ENCODE measurements around the gene GALNT10.

GALNT10 gene

DNA sequence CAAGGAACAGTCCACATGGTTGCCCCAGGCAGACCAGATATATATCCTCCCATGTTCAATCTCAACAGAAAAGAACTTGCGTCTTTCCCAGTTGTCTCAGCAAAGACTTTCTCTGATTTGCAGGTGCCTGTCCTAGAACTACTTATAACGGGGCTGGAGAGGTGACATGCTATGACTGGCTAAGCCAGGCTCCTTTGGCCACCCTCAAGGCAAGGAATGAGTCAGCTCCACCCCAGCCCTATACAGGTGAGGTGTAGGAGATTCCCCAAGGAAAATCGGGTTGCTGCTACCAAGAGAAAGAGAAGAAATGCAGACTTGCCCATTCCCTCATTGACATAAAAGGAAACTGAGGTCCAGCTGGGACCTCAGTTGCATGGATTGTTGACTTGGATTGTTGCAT, 127.4 kb downstream of the GALNT10 start:
- H3K27me3 ChIP-seq (ENCODE audit: insufficient read depth, low read depth, severe bottlenecking): no peaks in the 10 kb centered on the region
- no peak overlapping the region for H3K4me3 ChIP-seq (ENCODE audit: low read depth, low read length)
- DNase-seq: no peak
- no peaks in the 10 kb centered on the region for H3K9me3 ChIP-seq (ENCODE audit: severe bottlenecking)
- no peaks in the 10 kb centered on the region for H3K36me3 ChIP-seq
- no peak overlapping the region for H3K27ac ChIP-seq
- TF ChIP-seq, protein P1, sequence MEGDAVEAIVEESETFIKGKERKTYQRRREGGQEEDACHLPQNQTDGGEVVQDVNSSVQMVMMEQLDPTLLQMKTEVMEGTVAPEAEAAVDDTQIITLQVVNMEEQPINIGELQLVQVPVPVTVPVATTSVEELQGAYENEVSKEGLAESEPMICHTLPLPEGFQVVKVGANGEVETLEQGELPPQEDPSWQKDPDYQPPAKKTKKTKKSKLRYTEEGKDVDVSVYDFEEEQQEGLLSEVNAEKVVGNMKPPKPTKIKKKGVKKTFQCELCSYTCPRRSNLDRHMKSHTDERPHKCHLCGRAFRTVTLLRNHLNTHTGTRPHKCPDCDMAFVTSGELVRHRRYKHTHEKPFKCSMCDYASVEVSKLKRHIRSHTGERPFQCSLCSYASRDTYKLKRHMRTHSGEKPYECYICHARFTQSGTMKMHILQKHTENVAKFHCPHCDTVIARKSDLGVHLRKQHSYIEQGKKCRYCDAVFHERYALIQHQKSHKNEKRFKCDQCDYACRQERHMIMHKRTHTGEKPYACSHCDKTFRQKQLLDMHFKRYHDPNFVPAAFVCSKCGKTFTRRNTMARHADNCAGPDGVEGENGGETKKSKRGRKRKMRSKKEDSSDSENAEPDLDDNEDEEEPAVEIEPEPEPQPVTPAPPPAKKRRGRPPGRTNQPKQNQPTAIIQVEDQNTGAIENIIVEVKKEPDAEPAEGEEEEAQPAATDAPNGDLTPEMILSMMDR (IDR thresholded peaks at IDR 0.05; ENCODE audit: low read depth, low read length): no peak

DNA sequence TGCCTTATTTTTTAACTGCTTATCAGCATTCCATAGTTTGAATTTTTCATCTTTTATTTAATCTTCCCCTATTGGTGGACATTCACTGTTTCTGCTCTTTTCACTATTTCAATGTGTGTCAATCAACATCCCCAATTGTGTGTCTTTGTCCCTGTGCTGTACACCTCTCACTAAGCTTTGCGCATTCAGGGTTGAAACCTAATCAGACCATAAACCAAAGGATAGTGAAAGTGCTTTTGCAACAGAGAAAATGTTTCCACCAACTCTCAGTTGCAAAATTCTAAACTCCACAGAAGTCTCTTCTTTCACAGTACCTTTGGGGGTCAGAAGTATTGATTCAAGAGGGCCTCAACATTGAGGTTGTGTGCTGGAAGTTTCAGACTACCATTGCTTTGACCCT, 128.2 kb downstream of the GALNT10 start:
- Histone ChIP-seq H3K9me3 (ENCODE audit: severe bottlenecking) (no peaks in the 10 kb centered on the region), H3K27ac (no peak overlapping the region), H3K36me3 (no peaks in the 10 kb centered on the region), H3K4me3 (ENCODE audit: low read depth, low read length) (no peak overlapping the region), H3K27me3 (ENCODE audit: insufficient read depth, low read depth, severe bottlenecking) (no peaks in the 10 kb centered on the region)
- TF ChIP-seq, protein P1 (IDR thresholded peaks at IDR 0.05; ENCODE audit: low read depth, low read length): no peak
- DNase-seq: no peak

DNA sequence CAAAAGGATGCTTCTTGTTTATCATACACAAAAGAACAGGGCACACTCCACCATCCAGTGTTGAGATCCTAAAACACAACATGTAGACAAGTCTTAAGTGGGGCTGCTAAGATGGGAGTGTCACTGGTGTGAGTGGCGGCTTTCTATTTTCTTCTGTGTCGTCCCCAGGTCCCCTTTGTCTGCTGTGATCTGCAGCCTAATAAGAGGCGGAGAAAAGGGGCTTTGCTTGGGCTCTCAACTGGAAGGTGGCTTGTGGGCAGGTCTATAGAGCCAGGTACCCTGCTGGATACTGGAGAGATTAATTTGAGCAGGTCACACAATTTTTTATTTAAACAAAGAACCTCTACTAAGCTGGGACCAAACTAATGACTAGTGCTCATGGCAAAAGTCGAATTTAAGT, 129.2 kb downstream of the GALNT10 start:
- TF ChIP-seq, protein P1 (IDR thresholded peaks at IDR 0.05; ENCODE audit: low read depth, low read length): no peak
- Histone ChIP-seq H3K27me3 (ENCODE audit: insufficient read depth, low read depth, severe bottlenecking) (no peaks in the 10 kb centered on the region), H3K36me3 (no peaks in the 10 kb centered on the region), H3K4me3 (ENCODE audit: low read depth, low read length) (no peak overlapping the region), H3K27ac (no peak overlapping the region), H3K9me3 (ENCODE audit: severe bottlenecking) (no peaks in the 10 kb centered on the region)
- DNase-seq: no peak

DNA sequence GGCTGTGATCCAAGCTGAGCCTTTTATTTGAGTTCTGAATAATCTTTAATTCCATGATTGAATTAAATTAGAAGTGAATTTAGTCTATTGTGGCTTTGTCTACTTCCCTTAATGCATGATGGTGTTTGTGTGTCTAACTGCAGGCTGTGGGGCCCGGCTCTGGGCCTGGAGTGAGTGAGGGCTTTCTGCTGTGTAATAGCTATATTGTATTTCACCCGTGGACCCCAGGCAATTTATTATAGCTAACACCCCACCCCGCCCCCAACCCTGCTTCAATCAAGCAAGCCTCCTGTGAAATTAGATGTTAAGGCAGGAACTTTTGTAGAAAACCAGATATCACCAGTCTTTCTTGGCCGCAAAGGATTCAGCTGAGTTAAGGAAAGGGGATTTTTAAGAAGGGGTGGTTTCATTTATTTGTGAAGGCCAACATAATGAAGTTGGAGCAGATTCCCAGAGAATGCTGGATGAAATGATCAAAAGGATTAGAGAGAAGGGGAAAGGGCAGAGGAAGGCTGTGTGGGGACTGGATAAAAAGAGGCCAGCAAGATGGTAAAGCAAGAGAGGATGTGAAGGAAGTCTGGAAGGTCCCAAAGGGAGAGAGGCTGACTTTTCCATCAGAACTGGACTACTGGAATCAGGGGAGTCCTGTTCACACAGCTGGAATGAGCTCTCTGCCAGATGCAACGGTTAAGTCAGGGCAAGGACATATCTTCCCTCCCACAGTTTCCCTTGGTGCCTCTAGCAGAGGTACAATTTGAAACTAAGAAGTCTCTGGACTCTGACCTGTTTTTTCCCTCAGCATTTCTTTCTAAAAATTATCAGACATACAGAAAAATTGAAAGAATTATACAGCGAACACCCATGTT, 129.9 kb downstream of the GALNT10 start:
- TF ChIP-seq, protein P1 (IDR thresholded peaks at IDR 0.05; ENCODE audit: low read depth, low read length): no peak

DNA sequence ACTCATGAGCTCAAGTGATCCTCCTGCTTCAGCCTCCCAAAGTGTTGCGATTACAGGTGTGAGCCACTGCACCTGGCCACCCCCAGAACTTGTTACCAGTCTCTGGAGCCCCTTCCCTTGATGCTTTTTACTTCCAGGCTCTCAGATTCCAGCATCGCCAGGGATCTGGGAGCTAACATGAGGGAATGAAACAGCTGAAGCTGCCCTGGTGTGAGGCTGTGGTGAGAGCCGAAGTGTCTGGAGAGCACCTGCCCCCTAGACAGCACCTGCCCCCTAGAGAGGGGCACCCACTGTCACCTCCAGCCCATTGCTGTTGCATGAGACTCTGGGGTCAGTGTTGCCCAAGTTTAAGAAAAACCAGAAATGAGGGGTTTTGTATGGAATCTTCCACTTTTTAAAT, 131.0 kb downstream of the GALNT10 start:
- TF ChIP-seq, protein P1 (IDR thresholded peaks at IDR 0.05; ENCODE audit: low read depth, low read length): no peak
- Histone ChIP-seq H3K36me3 (no peaks in the 10 kb centered on the region), H3K9me3 (ENCODE audit: severe bottlenecking) (no peaks in the 10 kb centered on the region), H3K27ac (no peak overlapping the region), H3K27me3 (ENCODE audit: insufficient read depth, low read depth, severe bottlenecking) (no peaks in the 10 kb centered on the region), H3K4me3 (ENCODE audit: low read depth, low read length) (no peak overlapping the region)
- no peak for DNase-seq

More for the DNA sequence above, 129.9 kb downstream of the GALNT10 start:
- Histone ChIP-seq H3K27ac (no peak overlapping the region), H3K27me3 (ENCODE audit: insufficient read depth, low read depth, severe bottlenecking) (no peaks in the 10 kb centered on the region), H3K36me3 (no peaks in the 10 kb centered on the region), H3K4me3 (ENCODE audit: low read depth, low read length) (no peak overlapping the region), H3K9me3 (ENCODE audit: severe bottlenecking) (no peaks in the 10 kb centered on the region)
- DNase-seq: no peak

Measured in WERI-Rb-1 (cell line).